Effector CD4-positive, alpha-beta T cell (primary cell): ENCODE measurements around the gene FERMT2.

Experiments
- DNase-seq: peaks from one replicate; pipeline ENCODE4 v3.0.0-alpha.2; 2020
- total RNA-seq: gene quantifications from one replicate; lab custom pipeline; 2026; lab: John Stamatoyannopoulos, UW

Gene FERMT2
- 0.56 reads per million for total RNA-seq

- no peak for DNase-seq
Observed at GRCh38 chr14:52950898-52951680, at the start of gene FERMT2. Gene FERMT2 (minus strand): TSS chr14:52951050. CDS start chr14:52950568, 482 bp downstream.

- DNase-seq, result no peak
Observed at GRCh38 chr14:52998376-52999015, 47.6 kb upstream of the FERMT2 start.

- no peak for DNase-seq
Observed at GRCh38 chr14:52996493-52996892, 45.6 kb upstream of the FERMT2 start.

- DNase-seq, result no peak
Observed at GRCh38 chr14:52995998-52996397, 45.1 kb upstream of the FERMT2 start.

GRCh38 chr14:52992236-52992870, 41.5 kb upstream of the FERMT2 start:
- DNase-seq, result no peak

- no peak for DNase-seq
Observed at GRCh38 chr14:52988139-52988538, 37.3 kb upstream of the FERMT2 start.

- DNase-seq, result no peak
Observed at GRCh38 chr14:52987514-52987913, 36.7 kb upstream of the FERMT2 start.

- no peak for DNase-seq
Observed at GRCh38 chr14:52987042-52987441, 36.2 kb upstream of the FERMT2 start.

GRCh38 chr14:52977798-52978197, 26.9 kb upstream of the FERMT2 start:
- DNase-seq, result no peak

GRCh38 chr14:52974406-52974805, 23.6 kb upstream of the FERMT2 start:
- DNase-seq, result no peak

GRCh38 chr14:52961060-52961639, 10.3 kb upstream of the FERMT2 start:
- DNase-seq, result peak; percentile 30

GRCh38 chr14:52960627-52961026, 9.8 kb upstream of the FERMT2 start:
- no peak for DNase-seq

- DNase-seq, result no peak
Observed at GRCh38 chr14:52954346-52955214, 3.7 kb upstream of the FERMT2 start.

- DNase-seq, result no peak
Observed at GRCh38 chr14:52951681-52952554, 1.1 kb upstream of the FERMT2 start.

GRCh38 chr14:52950410-52950897, 396 bp downstream of the FERMT2 start:
- DNase-seq, result no peak

- DNase-seq, result no peak
Observed at GRCh38 chr14:52949711-52950409, 990 bp downstream of the FERMT2 start.

GRCh38 chr14:52949249-52949648, 1.6 kb downstream of the FERMT2 start:
- no peak for DNase-seq

- no peak for DNase-seq
Observed at GRCh38 chr14:52948836-52949235, 2.0 kb downstream of the FERMT2 start.

- DNase-seq, result no peak
Observed at GRCh38 chr14:52948039-52948438, 2.8 kb downstream of the FERMT2 start.

GRCh38 chr14:52944254-52944653, 6.6 kb downstream of the FERMT2 start:
- DNase-seq, result no peak

- DNase-seq, result no peak
Observed at GRCh38 chr14:52939427-52939826, 11.4 kb downstream of the FERMT2 start.
